GM23248 (cell line): Measurements from ENCODE around the gene MRPL40.
"Not testable (repeated sequence)": the region's sequence is repeated elsewhere in the genome, so short reads cannot be mapped to it uniquely, and the experiment has no call there.

Source experiments
- EZH2 ChIP-seq: fragments of 200-600 bp; sonication (generic); IDR thresholded peaks from 2 replicates; pipeline ENCODE4 v1.6.1; 2018; ENCODE audit warnings: antibody characterized with exemption, mild to moderate bottlenecking; ENCODE audit not compliant: insufficient read depth, poor library complexity, severe bottlenecking
- EZH2phosphoT487 ChIP-seq: fragments of 200-600 bp; sonication (generic); IDR thresholded peaks from 2 replicates; pipeline ENCODE4 v1.6.1; 2018; ENCODE audit warnings: antibody characterized with exemption, moderate library complexity, mild to moderate bottlenecking, low read depth; ENCODE audit not compliant: insufficient read depth

DNA sequence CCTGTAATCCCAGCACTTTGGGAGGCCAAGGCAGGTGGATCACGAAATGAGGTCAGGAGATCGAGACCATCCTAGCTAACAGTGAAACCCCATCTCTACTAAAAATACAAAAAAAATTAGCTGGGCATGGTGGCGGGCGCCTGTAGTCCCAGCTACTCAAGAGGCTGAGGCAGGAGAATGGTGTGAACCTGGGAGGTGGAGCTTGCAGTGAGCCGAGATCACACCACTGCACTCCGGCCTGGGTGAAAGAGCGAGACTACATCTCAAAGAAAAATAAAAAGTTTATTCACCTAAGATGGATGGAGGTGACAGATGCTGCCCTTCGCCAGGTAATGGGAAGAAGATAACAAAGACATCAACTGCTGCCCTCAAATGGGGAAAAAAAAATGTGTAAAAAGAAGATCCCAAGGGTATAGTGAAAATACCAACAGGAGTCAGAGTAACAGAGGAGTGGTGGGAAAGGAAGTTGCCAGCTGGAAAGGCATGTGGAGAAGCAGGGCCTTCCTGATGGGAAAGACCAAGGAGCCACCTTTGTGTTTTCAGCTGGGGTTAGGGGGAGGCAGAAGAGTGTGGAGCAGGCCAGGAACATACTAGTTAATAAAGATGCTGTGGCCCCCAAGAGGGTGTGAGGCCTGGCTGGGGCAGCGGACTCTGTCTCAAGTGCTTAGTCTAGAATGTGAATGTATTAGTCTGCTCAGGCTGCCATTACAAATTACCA lies 4.3 kb downstream of the MRPL40 start:
- TF ChIP-seq EZH2, EZH2phosphoT487: not testable (repeated sequence)
